H1 (cell line): ENCODE data around the gene CNTN5. TPM values are rescaled to one million over a fixed set of nuclear protein-coding genes. Genes with fewer than 3 reads are reported as not detected.

ENCODE experiments used
- CTCF ChIA-PET: fragments of 300-600 bp; sonication (Branson Sonifier 250); formaldehyde crosslinking; loops from one replicate; lab custom pipeline; 2021; ENCODE audit not compliant: partially characterized antibody; lab: Charles Lee
- POLR2A ChIA-PET: fragments of 300-600 bp; sonication (Branson Sonifier 250); formaldehyde crosslinking; loops from one replicate; lab custom pipeline; 2021; ENCODE audit warnings: inconsistent platforms; ENCODE audit not compliant: partially characterized antibody; lab: Charles Lee
- DNase-seq, 2 experiments: peaks; one replicate each; pipeline versions ENCODE4 v3.0.0 to v3.0.0-alpha.2; 2010 to 2022; ENCODE audit warnings: low spot score in 2 of 2, low read depth in 1 of 2, mixed read lengths in 1 of 2
- FAIRE-seq: peaks from 2 replicates; lab custom pipeline; 2011; peaks lifted over from hg19 to GRCh38; lab: Jason Lieb, UNC
- H2AFZ ChIP-seq: 2 replicates; pipeline ENCODE4 v1.8.1; 2012; ENCODE audit warnings: low read length, inconsistent platforms
- H2AK5ac ChIP-seq: 2 replicates; pipeline ENCODE4 v1.6.1; 2013; ENCODE audit warnings: low read depth, low read length
- H2BK120ac ChIP-seq: replicated peaks from 2 replicates; pipeline ENCODE3; 2013; ENCODE audit warnings: low read depth, low read length, inconsistent platforms
- H2BK12ac ChIP-seq: 2 replicates; pipeline ENCODE4 v1.6.1; 2013; ENCODE audit warnings: low read depth, low read length
- H2BK15ac ChIP-seq: 2 replicates; pipeline ENCODE4 v1.6.1; 2013; ENCODE audit warnings: low read length
- H2BK20ac ChIP-seq: 2 replicates; pipeline ENCODE4 v1.6.1; 2013; ENCODE audit warnings: low read length
- H2BK5ac ChIP-seq: 2 replicates; pipeline ENCODE4 v1.6.1; 2013; ENCODE audit warnings: low read depth, low read length
- H3K14ac ChIP-seq: 2 replicates; pipeline ENCODE4 v1.6.1; 2013; ENCODE audit warnings: inconsistent platforms; ENCODE audit not compliant: insufficient read length
- H3K18ac ChIP-seq: 2 replicates; pipeline ENCODE4 v1.6.1; 2013; ENCODE audit warnings: low read length; ENCODE audit errors: extremely low read depth
- H3K23ac ChIP-seq: 2 replicates; pipeline ENCODE4 v1.6.1; 2013; ENCODE audit warnings: inconsistent platforms; ENCODE audit not compliant: insufficient read length
- H3K23me2 ChIP-seq: 2 replicates; pipeline ENCODE4 v1.6.1; 2013; ENCODE audit warnings: low read depth, low read length
- H3K27ac ChIP-seq: 2 replicates; pipeline ENCODE4 v1.6.1; 2011; ENCODE audit warnings: low read depth, low read length, inconsistent platforms
- H3K27me3 ChIP-seq, 4 experiments: replicated peaks in 1 of 4; 1 replicate in 1 of 4; 2 replicates in 3 of 4; pipeline versions ENCODE4 v1.6.1 to v1.8.1; 2011 to 2013; ENCODE audit warnings: low read length in 3 of 4, mild to moderate bottlenecking in 3 of 4, inconsistent platforms in 2 of 4, mixed read lengths in 2 of 4, moderate library complexity in 1 of 4; ENCODE audit not compliant: control insufficient read depth in 3 of 4, insufficient read depth in 3 of 4; ENCODE audit errors: extremely low read depth in 1 of 4
- H3K36me3 ChIP-seq, 4 experiments: 2 replicates each; pipeline versions ENCODE4 v1.6.1 to v1.8.1; 2011 to 2013; ENCODE audit warnings: mild to moderate bottlenecking in 4 of 4, low read length in 3 of 4, moderate library complexity in 2 of 4, control low read depth in 1 of 4, inconsistent platforms in 1 of 4; ENCODE audit not compliant: insufficient read depth in 4 of 4, control insufficient read depth in 2 of 4
- H3K4ac ChIP-seq: replicated peaks from 2 replicates; pipeline ENCODE3; 2013; ENCODE audit warnings: low read length, low read depth, mixed read lengths, inconsistent platforms; ENCODE audit not compliant: insufficient read length
- H3K4me1 ChIP-seq, 4 experiments: replicated peaks in 1 of 4; 1 replicate in 1 of 4; 2 replicates in 3 of 4; pipeline versions ENCODE4 v1.6.1 to v1.8.1; 2011 to 2013; ENCODE audit warnings: low read length in 3 of 4, inconsistent platforms in 2 of 4, mixed read lengths in 1 of 4; ENCODE audit not compliant: insufficient read depth in 4 of 4, control insufficient read depth in 3 of 4
- H3K4me2 ChIP-seq, 2 experiments: 2 replicates each; pipeline versions ENCODE4 v1.6.1 to v1.8.1; 2011 to 2013; ENCODE audit warnings: low read depth in 2 of 2, low read length in 2 of 2, control low read depth in 1 of 2, inconsistent platforms in 1 of 2, mild to moderate bottlenecking in 1 of 2; ENCODE audit not compliant: insufficient read depth in 1 of 2
- H3K4me3 ChIP-seq, 4 experiments: fragments of 200-600, 300-600 bp in 1 of 4; sonication (generic), shearing (Covaris generic), sonication (Bioruptor Twin) in 1 of 4; 2 replicates each; pipeline versions ENCODE4 v1.5.1 to v1.8.1; 2011 to 2016; ENCODE audit warnings: low read length in 4 of 4, low read depth in 3 of 4, control low read depth in 2 of 4, inconsistent platforms in 2 of 4, mild to moderate bottlenecking in 2 of 4, mixed read lengths in 1 of 4, moderate library complexity in 1 of 4; ENCODE audit not compliant: insufficient read depth in 2 of 4; ENCODE audit errors: extremely low read depth in 1 of 4
- H3K56ac ChIP-seq: replicated peaks from 2 replicates; pipeline ENCODE3; 2013; ENCODE audit warnings: low read depth, mild to moderate bottlenecking, mixed read lengths, low read length, inconsistent platforms; ENCODE audit not compliant: insufficient read length
- H3K79me1 ChIP-seq: 2 replicates; pipeline ENCODE4 v1.6.1; 2013; ENCODE audit warnings: low read depth, low read length, control low read depth
- H3K79me2 ChIP-seq, 2 experiments: 2 replicates each; pipeline versions ENCODE4 v1.6.1 to v1.8.1; 2012 to 2013; ENCODE audit warnings: low read length in 2 of 2, mild to moderate bottlenecking in 2 of 2, inconsistent platforms in 1 of 2; ENCODE audit not compliant: insufficient read depth in 2 of 2, control insufficient read depth in 1 of 2
- H3K9ac ChIP-seq, 4 experiments: replicated peaks in 1 of 4; 1 replicate in 1 of 4; 2 replicates in 3 of 4; pipeline versions ENCODE4 v1.6.1 to v1.8.1; 2011 to 2013; ENCODE audit warnings: low read depth in 3 of 4, low read length in 3 of 4, control low read depth in 2 of 4, mild to moderate bottlenecking in 2 of 4, moderate library complexity in 2 of 4, inconsistent platforms in 1 of 4; ENCODE audit errors: extremely low read depth in 1 of 4
- H3K9me3 ChIP-seq, 2 experiments: 2 replicates each; pipeline versions ENCODE4 v1.6.1 to v1.8.1; 2012 to 2013; ENCODE audit warnings: mild to moderate bottlenecking in 2 of 2, moderate library complexity in 2 of 2, control low read depth in 1 of 2, inconsistent platforms in 1 of 2, low read depth in 1 of 2, low read length in 1 of 2, mixed read lengths in 1 of 2; ENCODE audit not compliant: insufficient read depth in 2 of 2
- H4K20me1 ChIP-seq, 2 experiments: replicated peaks in 1 of 2; 2 replicates each; pipeline versions ENCODE3 to v1.8.1; 2011 to 2013; ENCODE audit warnings: inconsistent platforms in 2 of 2, low read length in 2 of 2, mild to moderate bottlenecking in 1 of 2; ENCODE audit not compliant: insufficient read depth in 2 of 2, control insufficient read depth in 1 of 2
- H4K5ac ChIP-seq: 2 replicates; pipeline ENCODE4 v1.6.1; 2013; ENCODE audit warnings: low read length, low read depth, mixed read lengths, inconsistent platforms; ENCODE audit not compliant: insufficient read length
- H4K8ac ChIP-seq: 2 replicates; pipeline ENCODE4 v1.8.0; 2013; ENCODE audit warnings: mild to moderate bottlenecking, moderate library complexity, low read length, inconsistent platforms; ENCODE audit not compliant: insufficient read depth; ENCODE audit errors: extremely low read depth
- H4K91ac ChIP-seq: replicated peaks from 2 replicates; pipeline ENCODE3; 2013; ENCODE audit warnings: low read length, mixed read lengths, inconsistent platforms; ENCODE audit not compliant: insufficient read length
- BACH1 ChIP-seq: IDR thresholded peaks from 2 replicates; pipeline ENCODE4 v1.6.1; 2012; ENCODE audit warnings: low read length, improper control_type of control experiment
- CBX5 ChIP-seq: fragments of 300-800, 300-1000 bp; sonication (generic); IDR thresholded peaks from 2 replicates; pipeline ENCODE4 v1.7.1; 2016; ENCODE audit warnings: antibody characterized with exemption, low read length, low read depth
- CEBPB ChIP-seq: IDR thresholded peaks from 2 replicates; pipeline ENCODE4 v1.6.1; 2012; ENCODE audit warnings: low read depth, low read length
- CHD1 ChIP-seq: IDR thresholded peaks from 2 replicates; pipeline ENCODE4 v1.6.1; 2012; ENCODE audit warnings: low read depth, low read length, improper control_type of control experiment
- MAFK ChIP-seq: IDR thresholded peaks from 2 replicates; pipeline ENCODE4 v1.6.1; 2012; ENCODE audit warnings: low read depth, mild to moderate bottlenecking, improper control_type of control experiment, low read length
- NRF1 ChIP-seq: IDR thresholded peaks from 2 replicates; pipeline ENCODE4 v1.6.1; 2011; ENCODE audit warnings: mild to moderate bottlenecking, low read depth, low read length, improper control_type of control experiment
- RAD21 ChIP-seq, 2 experiments: IDR thresholded peaks in 1 of 2; conservative IDR thresholded peaks in 1 of 2; 2 replicates each; pipeline ENCODE4 v1.6.1; 2011; ENCODE audit warnings: low read depth in 2 of 2, low read length in 2 of 2, improper control_type of control experiment in 1 of 2, inconsistent platforms in 1 of 2, mild to moderate bottlenecking in 1 of 2, moderate library complexity in 1 of 2
- RBBP5 ChIP-seq: IDR thresholded peaks from 2 replicates; pipeline ENCODE4 v1.7.1; 2012; ENCODE audit warnings: low read depth, mild to moderate bottlenecking, inconsistent platforms, low read length, moderate library complexity, borderline replicate concordance
- RNF2 ChIP-seq: fragments of 200-900, 300-1000 bp; sonication (generic); IDR thresholded peaks from 2 replicates; pipeline ENCODE4 v1.7.1; 2016; ENCODE audit warnings: borderline replicate concordance, low read depth, mild to moderate bottlenecking, antibody characterized with exemption, low read length; ENCODE audit not compliant: poor library complexity, severe bottlenecking; ENCODE audit errors: missing control alignments
- RXRA ChIP-seq: IDR thresholded peaks from 2 replicates; pipeline ENCODE4 v1.6.1; 2011; ENCODE audit warnings: low read depth, mild to moderate bottlenecking, low read length, moderate library complexity; ENCODE audit not compliant: insufficient read depth
- SP1 ChIP-seq: IDR thresholded peaks from 2 replicates; pipeline ENCODE4 v1.6.1; 2011; ENCODE audit warnings: low read depth, low read length
- SP2 ChIP-seq: IDR thresholded peaks from 2 replicates; pipeline ENCODE4 v1.6.1; 2012; ENCODE audit warnings: mild to moderate bottlenecking, low read length, inconsistent platforms
- SUZ12 ChIP-seq: fragments of 200-600 bp; sonication (generic); IDR thresholded peaks from 2 replicates; pipeline ENCODE4 v1.6.1; 2012; ENCODE audit warnings: mild to moderate bottlenecking, inconsistent platforms, low read length, moderate library complexity, mixed read lengths
- TAF7 ChIP-seq: optimal IDR thresholded peaks from 2 replicates; pipeline ENCODE3; 2011; ENCODE audit warnings: low read depth, mild to moderate bottlenecking, inconsistent platforms, low read length, moderate library complexity, borderline replicate concordance
- TCF12 ChIP-seq: IDR thresholded peaks from 2 replicates; pipeline ENCODE4 v1.6.1; 2011; ENCODE audit warnings: low read depth, mild to moderate bottlenecking, low read length
- polyA plus RNA-seq, 7 experiments: library from polyadenylated mRNA; depleted of rRNA in 3 of 7; stranded (reverse) in 5 of 7; unstranded in 2 of 7; fragments of >200 nt in 5 of 7; fragments of 200-250 nt in 2 of 7; gene quantifications; 1 replicate in 5 of 7; 2 replicates in 1 of 7; 4 replicates in 1 of 7; pipeline versions ENCODE4 v1.2.1 to v1.2.3, GENCODE V29; 2011 to 2013; ENCODE audit warnings: missing spikeins in 2 of 7, mixed read lengths in 2 of 7
- total RNA-seq: library from RNA; stranded (reverse); fragmentation: NEBNext Ultra II Directional; extraction: Animal tissue kit (Norgen Biotek cat#: 25700); gene quantifications from 2 replicates; pipeline ENCODE4 v1.2.1, GENCODE V29; 2021
- TF ChIP-seq, protein P1 (sequence below): IDR thresholded peaks from 2 replicates; pipeline ENCODE4 v1.6.1; 2012; ENCODE audit warnings: inconsistent platforms

The CNTN5 gene
- total and polyA plus RNA-seq, 2 of the 8 experiments (the other 6 are each of a cell fraction or from before 2014, with no cell fraction given): not detected

DNA sequence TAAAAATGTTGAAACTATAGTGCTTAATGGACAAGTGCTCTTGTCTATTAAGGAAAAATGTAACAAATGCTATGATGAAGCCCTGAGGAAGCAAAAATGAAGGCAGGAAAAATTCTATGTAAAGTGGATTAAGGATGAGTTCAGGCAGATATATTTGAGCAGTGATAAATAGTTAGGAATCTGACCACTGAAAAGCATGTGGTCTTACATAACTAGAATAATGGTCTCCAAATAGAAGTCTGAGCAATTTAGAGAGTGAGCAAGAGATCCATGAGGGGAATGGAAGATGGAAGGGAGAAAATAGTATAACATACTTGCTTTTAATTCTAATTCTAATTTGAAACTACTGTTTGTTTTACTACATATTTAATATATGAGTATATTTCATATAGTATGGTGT lies 1155.7 kb downstream of the CNTN5 start:
- DNase-seq (no peak), FAIRE-seq (no peak)
- no peak overlapping the region for H3K4ac ChIP-seq
- no peak overlapping the region for H3K27ac ChIP-seq
- no peak overlapping the region for H4K5ac ChIP-seq
- no peak overlapping the region for H2AFZ ChIP-seq
- no peak overlapping the region for H4K8ac ChIP-seq
- H3K9ac ChIP-seq: no peak overlapping the region
- no peak overlapping the region for H3K14ac ChIP-seq
- POLR2A ChIA-PET: no interaction called here
- H3K18ac ChIP-seq: no peak overlapping the region
- H2BK5ac ChIP-seq: no peak overlapping the region
- no peak overlapping the region for H2BK15ac ChIP-seq
- H4K91ac ChIP-seq: no peak overlapping the region
- H3K4me3 ChIP-seq: no peak overlapping the region
- CTCF ChIA-PET: interaction anchor here (0.7 kb wide), 1 partner anchor 105 kb away, joined by 3 read pairs; no protein-coding TSS in a partner anchor
- no peaks in the 10 kb centered on the region for H3K79me1 ChIP-seq
- no peak overlapping the region for H2BK12ac ChIP-seq
- H3K9me3 ChIP-seq: no peaks in the 10 kb centered on the region
- no peaks in the 10 kb centered on the region for H3K4me1 ChIP-seq
- no peak overlapping the region for H2AK5ac ChIP-seq
- no peak overlapping the region for H3K23ac ChIP-seq
- no peak overlapping the region for H3K56ac ChIP-seq
- H2BK20ac ChIP-seq: no peak overlapping the region
- no peak overlapping the region for H2BK120ac ChIP-seq
- no peaks in the 10 kb centered on the region for H3K36me3 ChIP-seq
- H3K4me2 ChIP-seq: no peak overlapping the region
- H3K27me3 ChIP-seq: no peaks in the 10 kb centered on the region
- H4K20me1 ChIP-seq: no peaks in the 10 kb centered on the region
- no peaks in the 10 kb centered on the region for H3K23me2 ChIP-seq
- TF ChIP-seq RAD21 (IDR thresholded peaks at IDR 0.05 in 1 of 2, conservative IDR thresholded peaks at IDR 0.05 in 1 of 2; ENCODE audit: low read depth in 2 of 2, low read length in 2 of 2): no peak
- no peak for TF ChIP-seq TAF7
- no peak for TF ChIP-seq CBX5
- TF ChIP-seq, protein P1, sequence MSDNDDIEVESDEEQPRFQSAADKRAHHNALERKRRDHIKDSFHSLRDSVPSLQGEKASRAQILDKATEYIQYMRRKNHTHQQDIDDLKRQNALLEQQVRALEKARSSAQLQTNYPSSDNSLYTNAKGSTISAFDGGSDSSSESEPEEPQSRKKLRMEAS: no peak
- TF ChIP-seq BACH1: no peak
- TF ChIP-seq SUZ12: no peak
- TF ChIP-seq SP1: no peak
- TF ChIP-seq CEBPB: no peak
- no peak for TF ChIP-seq CHD1
- TF ChIP-seq RBBP5: no peak
- no peak for TF ChIP-seq RNF2
- TF ChIP-seq RXRA: no peak
- TF ChIP-seq TCF12: no peak
- TF ChIP-seq MAFK: no peak
- no peak for TF ChIP-seq NRF1
- TF ChIP-seq SP2: no peak
- H3K79me2 ChIP-seq: no peaks in the 10 kb centered on the region
